ENCODE results near the gene HSD17B12.

Gene HSD17B12

DNA sequence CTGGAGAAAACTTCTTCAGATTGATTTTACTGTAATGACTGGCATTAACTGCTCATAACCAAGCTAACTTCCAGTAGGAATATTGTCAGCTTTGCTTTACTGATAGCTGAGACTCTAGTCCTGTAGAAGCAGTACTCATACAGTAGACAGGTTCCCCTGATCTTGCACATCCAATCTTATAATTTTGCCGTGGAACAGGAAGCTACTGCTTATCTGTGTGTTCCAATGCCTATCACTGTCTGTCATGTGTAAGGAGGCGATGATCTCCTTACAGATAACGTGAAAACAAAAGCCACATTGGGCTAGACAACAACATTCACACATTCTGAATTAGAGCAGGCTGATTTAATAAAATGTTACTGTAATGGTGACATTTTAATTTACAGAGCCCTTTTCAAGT lies 13.2 kb downstream of the HSD17B12 start:
- TF ChIP-seq, protein P1, sequence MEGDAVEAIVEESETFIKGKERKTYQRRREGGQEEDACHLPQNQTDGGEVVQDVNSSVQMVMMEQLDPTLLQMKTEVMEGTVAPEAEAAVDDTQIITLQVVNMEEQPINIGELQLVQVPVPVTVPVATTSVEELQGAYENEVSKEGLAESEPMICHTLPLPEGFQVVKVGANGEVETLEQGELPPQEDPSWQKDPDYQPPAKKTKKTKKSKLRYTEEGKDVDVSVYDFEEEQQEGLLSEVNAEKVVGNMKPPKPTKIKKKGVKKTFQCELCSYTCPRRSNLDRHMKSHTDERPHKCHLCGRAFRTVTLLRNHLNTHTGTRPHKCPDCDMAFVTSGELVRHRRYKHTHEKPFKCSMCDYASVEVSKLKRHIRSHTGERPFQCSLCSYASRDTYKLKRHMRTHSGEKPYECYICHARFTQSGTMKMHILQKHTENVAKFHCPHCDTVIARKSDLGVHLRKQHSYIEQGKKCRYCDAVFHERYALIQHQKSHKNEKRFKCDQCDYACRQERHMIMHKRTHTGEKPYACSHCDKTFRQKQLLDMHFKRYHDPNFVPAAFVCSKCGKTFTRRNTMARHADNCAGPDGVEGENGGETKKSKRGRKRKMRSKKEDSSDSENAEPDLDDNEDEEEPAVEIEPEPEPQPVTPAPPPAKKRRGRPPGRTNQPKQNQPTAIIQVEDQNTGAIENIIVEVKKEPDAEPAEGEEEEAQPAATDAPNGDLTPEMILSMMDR (IDR thresholded peaks at IDR 0.05; ENCODE audit: low read depth, low read length, missing control alignments) = no peak
- H3K4me3 ChIP-seq (replicated peaks; ENCODE audit: low read depth, low read length) = no peak overlapping the region
- no peak for DNase-seq (ENCODE audit: extremely low read depth, low read depth)

DNA sequence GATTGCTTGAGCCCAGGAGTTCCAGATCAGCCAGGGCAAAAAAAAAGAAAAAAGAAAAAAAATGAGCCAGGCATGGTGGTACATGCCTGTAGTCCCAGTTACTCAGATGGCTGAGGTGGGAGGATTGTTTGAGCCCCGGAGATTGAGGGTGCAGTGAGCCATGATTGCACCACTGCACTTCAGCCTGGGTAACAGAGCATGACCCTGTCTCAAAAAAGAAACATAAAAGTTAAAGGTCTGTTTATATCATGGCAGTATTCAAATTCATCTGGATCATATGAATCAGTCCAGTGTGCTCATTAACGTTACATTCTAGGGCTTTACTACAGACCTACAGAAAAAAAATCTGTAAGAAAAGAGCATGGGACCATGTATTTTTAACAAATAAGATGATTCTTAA lies 13.9 kb downstream of the HSD17B12 start:
- TF ChIP-seq, protein P1 (IDR thresholded peaks at IDR 0.05; ENCODE audit: low read depth, low read length, missing control alignments) = no peak
- H3K4me3 ChIP-seq (replicated peaks; ENCODE audit: low read depth, low read length) = no peak overlapping the region
- DNase-seq (ENCODE audit: extremely low read depth, low read depth) = no peak

DNA sequence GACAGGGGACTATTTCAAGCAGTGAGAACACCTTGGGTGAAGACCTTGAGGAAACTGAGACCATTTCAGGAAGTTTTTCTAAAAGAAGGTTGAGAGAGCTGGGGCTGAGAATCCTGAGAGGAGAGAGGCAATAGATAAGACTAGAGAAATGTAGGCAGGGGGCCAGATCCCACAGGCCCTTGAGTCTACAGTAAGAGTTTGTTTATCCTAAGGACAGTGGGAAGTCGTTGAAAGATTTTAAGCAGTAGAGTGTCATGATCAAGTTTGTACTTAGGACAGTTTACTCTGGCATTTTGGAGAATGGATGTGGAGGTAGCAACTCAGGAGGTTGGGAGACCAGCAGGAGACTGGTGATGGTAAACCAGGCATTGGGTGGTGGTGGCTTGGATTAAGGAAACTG lies 17.1 kb downstream of the HSD17B12 start:
- no peak for DNase-seq (ENCODE audit: extremely low read depth, low read depth)
- no peak overlapping the region for H3K4me3 ChIP-seq (replicated peaks; ENCODE audit: low read depth, low read length)
- TF ChIP-seq, protein P1 (IDR thresholded peaks at IDR 0.05; ENCODE audit: low read depth, low read length, missing control alignments) = no peak

DNA sequence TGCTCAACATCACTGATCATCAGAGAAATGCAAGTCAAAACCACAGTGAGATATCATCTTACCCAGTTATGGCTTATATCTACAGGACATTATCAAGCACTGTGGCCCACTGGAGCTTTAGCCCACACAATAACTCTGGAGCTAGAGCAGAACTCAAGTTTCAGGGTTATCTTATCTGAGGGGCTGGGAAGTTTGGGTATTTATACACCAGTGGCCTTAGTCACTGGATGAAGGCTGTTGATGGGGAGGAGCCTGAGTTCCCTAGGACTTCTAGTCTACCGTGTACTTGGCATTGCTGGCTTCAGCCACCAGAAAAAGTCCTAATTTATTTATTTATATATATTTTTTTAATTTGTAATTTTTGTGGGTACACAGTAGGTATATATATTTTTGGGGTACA lies 19.3 kb downstream of the HSD17B12 start:
- DNase-seq (ENCODE audit: extremely low read depth, low read depth) = no peak
- TF ChIP-seq, protein P1 (IDR thresholded peaks at IDR 0.05; ENCODE audit: low read depth, low read length, missing control alignments) = no peak

DNA sequence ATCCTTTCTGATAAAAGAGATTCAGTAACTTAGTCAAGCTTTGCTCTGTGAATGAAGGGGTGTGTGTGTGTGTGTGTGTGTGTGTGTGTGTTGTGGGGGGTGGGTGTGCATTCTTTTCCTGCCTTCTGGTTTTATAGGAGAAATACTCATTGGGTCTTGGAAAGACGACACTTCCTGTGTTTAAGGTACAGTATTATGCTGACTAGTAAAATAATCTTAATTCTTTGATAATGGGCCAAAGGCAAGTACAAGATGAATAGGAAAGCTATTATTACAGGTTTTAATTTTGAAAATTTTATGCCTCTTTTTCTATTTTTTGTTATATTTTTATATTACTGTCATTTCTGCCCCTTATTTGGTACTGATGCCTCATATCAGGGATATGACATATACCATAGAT lies 26.1 kb downstream of the HSD17B12 start:
- DNase-seq (ENCODE audit: extremely low read depth, low read depth) = no peak
- H3K4me3 ChIP-seq (replicated peaks; ENCODE audit: low read depth, low read length) = no peak overlapping the region
- TF ChIP-seq, protein P1 (IDR thresholded peaks at IDR 0.05; ENCODE audit: low read depth, low read length, missing control alignments) = no peak

More for the DNA sequence above, 19.3 kb downstream of the HSD17B12 start:
- H3K4me3 ChIP-seq (replicated peaks; ENCODE audit: low read depth, low read length) = no peak overlapping the region

DNA sequence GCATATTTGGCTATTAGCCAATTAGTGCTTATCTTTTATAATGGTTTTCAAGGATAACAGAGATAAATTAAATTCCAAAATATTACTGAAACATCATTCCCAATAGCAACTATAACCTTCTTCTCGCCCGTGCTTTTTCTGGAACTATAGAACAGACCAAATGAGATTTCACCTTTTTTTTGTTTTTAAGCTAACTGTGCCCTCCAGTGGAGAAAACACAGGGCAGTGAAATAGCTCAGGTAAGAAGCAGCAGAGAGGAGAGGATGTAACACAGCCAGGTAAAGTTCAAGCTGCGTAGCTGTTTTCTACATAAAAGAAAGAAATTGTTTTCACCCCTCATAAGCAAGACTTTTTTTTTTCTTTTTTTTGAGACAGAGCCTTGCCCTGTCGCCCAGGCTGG lies 28.2 kb downstream of the HSD17B12 start:
- TF ChIP-seq, protein P1 (IDR thresholded peaks at IDR 0.05; ENCODE audit: low read depth, low read length, missing control alignments) = no peak
- no peak for DNase-seq (ENCODE audit: extremely low read depth, low read depth)
- no peak overlapping the region for H3K4me3 ChIP-seq (replicated peaks; ENCODE audit: low read depth, low read length)

DNA sequence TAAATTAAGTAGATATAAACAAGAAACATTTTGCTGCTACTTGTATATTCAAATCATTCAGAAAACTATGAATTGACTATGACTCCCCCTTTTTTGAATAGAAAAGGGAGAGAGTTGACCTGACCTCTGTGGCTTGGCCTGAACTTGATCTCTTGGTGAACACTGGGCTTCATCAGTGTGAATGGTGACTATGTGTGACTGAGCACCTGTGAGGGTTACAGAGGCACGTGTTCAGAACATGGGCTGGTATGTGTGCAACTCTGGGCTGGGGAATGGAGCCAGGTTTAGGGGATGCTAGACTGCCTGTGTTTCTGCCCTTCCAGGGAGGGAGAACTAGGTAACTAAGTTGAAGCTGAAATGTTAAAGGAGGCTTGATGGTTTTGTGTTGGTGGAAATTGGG lies 29.2 kb downstream of the HSD17B12 start:
- TF ChIP-seq, protein P1 (IDR thresholded peaks at IDR 0.05; ENCODE audit: low read depth, low read length, missing control alignments) = no peak
- H3K4me3 ChIP-seq (replicated peaks; ENCODE audit: low read depth, low read length) = no peak overlapping the region
- no peak for DNase-seq (ENCODE audit: extremely low read depth, low read depth)
